BJ (cell line): ENCODE data around the gene DLG1. TPM values are rescaled to one million over a fixed set of nuclear protein-coding genes. Genes with fewer than 3 reads are reported as not detected.

Experiments
- CTCF ChIA-PET: fragments of 350-600 bp; formaldehyde crosslinking; extraction: SDS; loops from one replicate; lab custom pipeline; 2021; ENCODE audit warnings: antibody characterized with exemption, inconsistent platforms; lab: Yijun Ruan, JAX
- POLR2A ChIA-PET: fragments of 300-600 bp; sonication (Branson Sonifier 250); formaldehyde crosslinking; extraction: SDS; loops from one replicate; lab custom pipeline; 2021; ENCODE audit warnings: antibody characterized with exemption; lab: Charles Lee
- DNase-seq: peaks from one replicate; pipeline ENCODE4 v3.0.0-alpha.2; 2011; ENCODE audit warnings: low read depth
- H3K27me3 ChIP-seq: 2 replicates; pipeline ENCODE4 v1.6.0; 2011; ENCODE audit warnings: low read length; ENCODE audit not compliant: control insufficient read depth, insufficient read depth
- H3K36me3 ChIP-seq: 2 replicates; pipeline ENCODE4 v1.5.1; 2011; ENCODE audit warnings: low read length; ENCODE audit not compliant: control insufficient read depth, insufficient read depth
- H3K4me3 ChIP-seq: 2 replicates; pipeline ENCODE4 v1.5.1; 2011; ENCODE audit warnings: low read depth, mild to moderate bottlenecking, control low read depth, low read length
- CTCF ChIP-seq: IDR thresholded peaks from 2 replicates; pipeline ENCODE4 v1.5.1; 2011; ENCODE audit warnings: low read depth, mild to moderate bottlenecking, control low read depth, inconsistent platforms, low read length, moderate library complexity; ENCODE audit not compliant: insufficient read depth
- polyA plus RNA-seq: library from polyadenylated mRNA; depleted of rRNA; stranded (reverse); fragments of >200 nt; gene quantifications from 2 replicates; pipeline ENCODE4 v1.2.3, GENCODE V29; 2011

The DLG1 gene
- polyA plus RNA-seq, 1 experiment: 40.4 TPM

GRCh38 chr3:197256836-197257444 is 41.5 kb downstream of the DLG1 start:
- H3K36me3 ChIP-seq: no peaks in the 10 kb centered on the region
- ChIA-PET POLR2A (no interaction called here), CTCF (interaction anchor here (0.6 to 4.0 kb wide), 35 partner anchors 8 to 287 kb away, joined by 3 to 42 read pairs (median 4); no protein-coding TSS in a partner anchor)
- peak; percentile 56 for TF ChIP-seq CTCF
- H3K27me3 ChIP-seq: no peaks in the 10 kb centered on the region
- peak; percentile 15 for DNase-seq
- H3K4me3 ChIP-seq: no peak overlapping the region

GRCh38 chr3:197256104-197256503 is 42.3 kb downstream of the DLG1 start:
- POLR2A ChIA-PET: no interaction called here

GRCh38 chr3:197253238-197253947 is 45.0 kb downstream of the DLG1 start:
- CTCF ChIA-PET: no interaction called here
- POLR2A ChIA-PET: no interaction called here
- no peak for TF ChIP-seq CTCF
- no peak overlapping the region for H3K4me3 ChIP-seq
- H3K36me3 ChIP-seq: no peaks in the 10 kb centered on the region
- H3K27me3 ChIP-seq: no peaks in the 10 kb centered on the region
- no peak for DNase-seq

More at GRCh38 chr3:197256104-197256503, 42.3 kb downstream of the DLG1 start:
- no peak overlapping the region for H3K4me3 ChIP-seq
- CTCF ChIA-PET: interaction anchor here (0.6 to 4.0 kb wide), 23 partner anchors 9 to 288 kb away, joined by 3 to 42 read pairs (median 5); no protein-coding TSS in a partner anchor
- H3K36me3 ChIP-seq: no peaks in the 10 kb centered on the region
- DNase-seq: no peak
- H3K27me3 ChIP-seq: no peaks in the 10 kb centered on the region
- TF ChIP-seq CTCF: no peak

- no peak for DNase-seq
- Histone ChIP-seq H3K36me3 (peaks cover under 1% of the 10 kb centered on the region; the same call in 1 of the 2 replicates), H3K27me3 (no peaks in the 10 kb centered on the region), H3K4me3 (no peak overlapping the region)
- no peak for TF ChIP-seq CTCF
- ChIA-PET POLR2A (no interaction called here), CTCF (interaction anchor here (1.0 to 1.2 kb wide), 2 partner anchors 13 to 260 kb away, joined by 3 to 6 read pairs; no protein-coding TSS in a partner anchor)
Measured at GRCh38 chr3:197249542-197249941, 48.9 kb downstream of the DLG1 start.

GRCh38 chr3:197248341-197248740 is 50.1 kb downstream of the DLG1 start:
- H3K4me3 ChIP-seq: no peak overlapping the region
- CTCF ChIA-PET: interaction anchor here (0.8 kb wide), 1 partner anchor 9 kb away, joined by 3 read pairs; no protein-coding TSS in a partner anchor
- no peak for TF ChIP-seq CTCF
- peaks cover 7% of the 10 kb centered on the region for H3K36me3 ChIP-seq
- H3K27me3 ChIP-seq: no peaks in the 10 kb centered on the region
- no peak for DNase-seq
- POLR2A ChIA-PET: no interaction called here
